ENCODE measurements around the gene TPSB2.

GRCh38 chr16:1218930-1219611 lies 10.9 kb downstream of the TPSB2 start:
- TF ChIP-seq GATA2 (IDR thresholded peaks at IDR 0.05; ENCODE audit: low read depth, low read length) (no peak), GATA3 (IDR thresholded peaks at IDR 0.05; ENCODE audit: low read depth, low read length) (no peak)

Measured in SH-SY5Y (cell line).